Keratinocyte (primary cell): Measurements from ENCODE around the gene ANKRD31.
"Not testable (repeated sequence)": the region's sequence is repeated elsewhere in the genome, so short reads cannot be mapped to it uniquely, and the experiment has no call there.

Source experiments
- EZH2 ChIP-seq: IDR thresholded peaks from one replicate; pipeline ENCODE4 v1.6.1; 2012; ENCODE audit warnings: inconsistent platforms, mild to moderate bottlenecking, low read length, moderate library complexity
- TF ChIP-seq, protein P1 (sequence below), 3 experiments: IDR thresholded peaks in 1 of 3; conservative IDR thresholded peaks in 1 of 3; optimal IDR thresholded peaks in 1 of 3; 2 replicates in 2 of 3; 3 replicates in 1 of 3; pipeline versions ENCODE3 to v1.5.1; 2011; ENCODE audit warnings: low read length in 3 of 3, mild to moderate bottlenecking in 3 of 3, moderate library complexity in 2 of 3, control low read depth in 1 of 3, inconsistent platforms in 1 of 3; ENCODE audit not compliant: insufficient read depth in 2 of 3; ENCODE audit errors: extremely low read depth in 1 of 3

DNA sequence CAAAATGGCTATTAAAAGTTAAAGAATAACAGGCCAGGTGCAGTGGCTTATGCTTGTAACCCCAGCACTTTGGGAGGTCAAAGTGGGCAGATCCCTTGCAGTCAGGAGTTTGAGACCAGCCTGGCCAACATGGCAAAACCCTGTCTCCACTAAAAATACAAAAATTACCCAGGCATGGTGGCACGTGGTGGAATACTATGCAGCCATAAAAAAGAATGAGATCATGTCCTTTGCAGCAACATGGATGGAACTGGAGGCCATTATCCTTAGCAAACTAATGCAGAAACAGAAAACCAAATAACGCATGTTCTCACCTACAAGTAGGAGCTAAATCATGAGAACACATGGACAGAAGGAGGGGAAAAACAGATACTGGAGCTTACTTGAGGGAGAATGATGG is 15.9 kb downstream of the ANKRD31 start:
- TF ChIP-seq, protein P1, sequence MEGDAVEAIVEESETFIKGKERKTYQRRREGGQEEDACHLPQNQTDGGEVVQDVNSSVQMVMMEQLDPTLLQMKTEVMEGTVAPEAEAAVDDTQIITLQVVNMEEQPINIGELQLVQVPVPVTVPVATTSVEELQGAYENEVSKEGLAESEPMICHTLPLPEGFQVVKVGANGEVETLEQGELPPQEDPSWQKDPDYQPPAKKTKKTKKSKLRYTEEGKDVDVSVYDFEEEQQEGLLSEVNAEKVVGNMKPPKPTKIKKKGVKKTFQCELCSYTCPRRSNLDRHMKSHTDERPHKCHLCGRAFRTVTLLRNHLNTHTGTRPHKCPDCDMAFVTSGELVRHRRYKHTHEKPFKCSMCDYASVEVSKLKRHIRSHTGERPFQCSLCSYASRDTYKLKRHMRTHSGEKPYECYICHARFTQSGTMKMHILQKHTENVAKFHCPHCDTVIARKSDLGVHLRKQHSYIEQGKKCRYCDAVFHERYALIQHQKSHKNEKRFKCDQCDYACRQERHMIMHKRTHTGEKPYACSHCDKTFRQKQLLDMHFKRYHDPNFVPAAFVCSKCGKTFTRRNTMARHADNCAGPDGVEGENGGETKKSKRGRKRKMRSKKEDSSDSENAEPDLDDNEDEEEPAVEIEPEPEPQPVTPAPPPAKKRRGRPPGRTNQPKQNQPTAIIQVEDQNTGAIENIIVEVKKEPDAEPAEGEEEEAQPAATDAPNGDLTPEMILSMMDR (optimal IDR thresholded peaks at IDR 0.05 in 1 of 3, IDR thresholded peaks at IDR 0.05 in 1 of 3, conservative IDR thresholded peaks at IDR 0.05 in 1 of 3; ENCODE audit: extremely low read depth in 1 of 3, insufficient read depth in 2 of 3, low read length in 3 of 3): not testable (repeated sequence)
- not testable (repeated sequence) for TF ChIP-seq EZH2
